CD4-positive, alpha-beta T cell treated with Interleukin-21 for 1 hour (primary cell): Measurements from ENCODE around the gene PPP2R5C.

Experiments used
- DNase-seq: peaks from one replicate; pipeline ENCODE4 v3.0.0-alpha.2; 2020

PPP2R5C gene

DNA sequence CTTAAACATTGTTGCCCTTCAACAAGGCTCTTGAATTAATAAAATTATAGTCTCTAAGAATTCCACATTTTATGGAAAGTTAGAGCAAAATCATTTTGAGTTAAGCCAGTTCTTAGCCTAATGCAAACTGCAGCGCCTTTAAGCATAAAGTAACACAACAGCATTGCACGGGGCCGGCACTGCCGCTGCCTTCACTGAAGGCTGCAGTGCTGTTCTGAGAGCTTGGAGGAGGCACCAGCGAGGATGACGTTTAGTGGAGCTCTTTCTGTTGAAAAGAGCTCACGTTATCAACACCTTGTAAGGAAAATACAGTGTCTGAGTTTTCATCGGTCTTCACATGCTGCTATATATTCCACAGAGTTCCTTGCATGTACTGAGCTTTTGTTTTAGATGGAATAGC is 164.6 kb downstream of the PPP2R5C start:
- DNase-seq = no peak

- no peak for DNase-seq
These were observed 165.1 kb downstream of the PPP2R5C start for GRCh38 chr14:101926620-101927019.

- peak; percentile 6 for DNase-seq
These were observed 166.3 kb downstream of the PPP2R5C start for GRCh38 chr14:101927859-101928258.

DNA sequence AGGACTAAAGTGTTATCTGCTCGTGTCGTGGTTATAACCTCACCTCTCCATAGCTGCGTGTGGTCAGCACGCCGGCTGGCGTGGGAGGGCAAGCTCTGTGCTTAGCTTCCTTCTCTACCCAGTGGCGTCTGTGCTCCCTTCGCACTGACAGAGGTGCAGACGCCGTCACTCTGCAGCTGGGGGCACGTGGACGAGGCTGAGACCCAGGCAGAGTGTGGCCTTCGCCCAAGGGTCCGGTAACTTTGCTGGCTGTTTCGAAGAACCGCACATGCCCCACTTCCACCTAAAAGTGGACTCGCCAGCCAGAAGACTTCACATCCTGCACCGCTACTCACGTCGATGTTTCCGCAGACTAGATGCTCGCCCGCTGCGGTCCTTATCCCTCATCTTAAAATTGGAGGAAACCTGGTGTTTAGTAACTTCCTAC is 166.9 kb downstream of the PPP2R5C start:
- no peak for DNase-seq

GRCh38 chr14:101929096-101929495 is 167.6 kb downstream of the PPP2R5C start:
- DNase-seq = no peak

- DNase-seq = no peak
These were observed 168.4 kb downstream of the PPP2R5C start for GRCh38 chr14:101929946-101930345.

GRCh38 chr14:101932673-101933072 is 171.2 kb downstream of the PPP2R5C start:
- no peak for DNase-seq

- no peak for DNase-seq
These were observed 171.7 kb downstream of the PPP2R5C start for GRCh38 chr14:101933209-101933608.

DNA sequence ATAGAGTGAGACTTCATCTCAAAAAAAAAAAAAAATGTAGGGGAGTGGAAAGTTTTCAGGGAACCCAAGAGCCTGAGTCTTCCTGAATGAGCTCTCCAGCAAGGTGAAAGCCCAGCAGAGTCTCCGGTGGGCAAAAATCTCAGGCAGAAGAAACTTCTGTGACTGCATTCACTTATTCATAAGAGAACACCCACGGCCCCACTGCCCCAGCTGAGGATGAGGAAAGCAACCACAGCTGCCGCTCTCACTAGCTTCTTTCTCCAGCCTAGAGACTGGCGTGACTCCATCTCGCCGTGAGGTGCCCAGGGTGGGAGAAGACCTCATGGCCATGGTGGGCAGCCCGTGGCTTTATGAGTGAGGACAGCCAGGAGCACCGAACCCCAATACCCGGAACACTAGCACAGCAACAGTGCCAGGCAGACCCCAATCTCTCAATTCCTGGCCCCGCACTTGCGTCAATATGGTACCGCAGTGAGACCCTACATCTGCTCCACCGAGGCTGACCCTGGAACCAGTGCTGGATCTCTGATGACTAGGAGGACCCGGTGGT is 173.2 kb downstream of the PPP2R5C start:
- no peak for DNase-seq

DNA sequence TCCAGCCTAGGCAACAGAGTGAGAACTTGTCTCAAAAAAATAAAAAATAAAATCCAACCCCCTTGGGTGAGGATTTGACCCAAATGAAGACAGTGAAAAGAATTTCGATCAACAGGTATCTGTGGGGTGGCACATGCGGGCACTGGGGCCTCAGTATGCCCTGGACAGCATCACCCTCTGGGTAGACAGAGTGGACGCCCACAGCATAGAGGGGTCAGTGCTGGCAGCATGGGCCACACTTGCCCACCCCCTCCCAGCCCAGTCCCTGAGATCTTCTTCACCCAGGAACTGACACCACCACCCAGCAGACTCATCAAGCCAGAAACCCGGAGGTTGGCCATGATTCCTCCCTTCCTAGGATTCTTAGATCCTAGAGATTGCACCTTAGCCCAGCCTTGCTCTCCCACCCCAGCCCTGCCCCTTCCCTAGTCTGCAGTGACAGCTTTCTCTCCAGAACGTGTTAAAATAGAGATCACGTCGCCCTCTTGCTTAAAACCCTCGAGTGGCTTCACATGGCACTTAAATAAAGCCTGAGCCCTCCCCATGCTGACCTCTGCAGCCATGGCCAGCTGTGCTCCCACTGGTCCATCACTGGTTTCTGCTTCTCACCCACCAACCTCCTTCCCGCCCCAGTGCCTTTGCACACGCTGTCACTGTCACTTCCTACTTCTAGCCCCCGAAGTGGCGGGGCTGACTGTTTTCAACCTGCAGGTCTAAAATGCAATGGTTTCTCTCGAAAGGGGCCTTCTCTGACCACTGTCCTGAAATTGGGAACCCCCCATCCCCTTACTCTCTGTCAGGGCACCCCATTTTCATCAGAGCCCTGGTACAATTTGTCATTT is 176.6 kb downstream of the PPP2R5C start:
- no peak for DNase-seq

DNA sequence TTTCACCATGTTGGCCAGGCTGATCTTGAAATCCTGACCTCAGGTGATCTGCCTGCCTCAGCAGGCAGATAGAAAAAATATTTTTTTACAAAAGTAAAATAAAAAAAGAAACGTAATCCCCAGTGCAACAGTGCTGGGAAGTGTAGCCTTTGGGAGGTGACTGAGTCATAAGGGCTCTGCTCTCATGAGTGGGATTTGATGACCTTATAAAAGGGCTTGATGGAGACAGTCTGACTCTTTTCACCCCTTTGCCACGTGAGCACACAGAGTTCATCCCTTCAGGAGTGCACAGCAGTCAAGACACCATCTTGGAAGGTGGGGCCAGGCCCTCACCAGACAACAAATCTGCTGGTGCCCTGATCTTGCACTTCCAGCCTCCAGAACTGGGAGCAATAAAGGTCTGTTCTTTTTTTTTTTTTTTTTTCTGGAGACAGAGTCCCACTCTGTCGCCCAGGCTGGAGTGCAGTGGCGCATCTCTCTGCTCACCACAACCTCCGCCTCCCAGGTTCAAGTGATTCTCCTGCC is 178.2 kb downstream of the PPP2R5C start:
- no peak for DNase-seq

DNA sequence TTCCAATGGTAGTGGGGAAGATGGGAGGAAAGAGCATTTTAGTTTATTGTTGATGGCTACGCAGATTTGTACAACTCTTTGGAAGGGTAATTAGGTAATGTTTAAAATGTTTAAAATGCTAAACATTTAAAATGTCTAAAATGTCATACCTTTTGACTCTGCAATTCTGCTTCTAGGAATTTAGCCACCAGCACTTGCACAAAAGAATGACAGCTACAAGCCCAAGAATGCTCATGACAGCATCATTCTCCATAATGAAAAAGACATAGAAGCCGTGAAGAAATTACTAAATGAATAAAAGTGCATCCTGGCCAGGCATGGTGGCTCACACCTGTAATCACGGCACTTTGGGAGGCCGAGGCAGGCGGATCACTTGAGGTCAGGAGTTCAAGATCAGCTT is 182.9 kb downstream of the PPP2R5C start:
- no peak for DNase-seq

DNA sequence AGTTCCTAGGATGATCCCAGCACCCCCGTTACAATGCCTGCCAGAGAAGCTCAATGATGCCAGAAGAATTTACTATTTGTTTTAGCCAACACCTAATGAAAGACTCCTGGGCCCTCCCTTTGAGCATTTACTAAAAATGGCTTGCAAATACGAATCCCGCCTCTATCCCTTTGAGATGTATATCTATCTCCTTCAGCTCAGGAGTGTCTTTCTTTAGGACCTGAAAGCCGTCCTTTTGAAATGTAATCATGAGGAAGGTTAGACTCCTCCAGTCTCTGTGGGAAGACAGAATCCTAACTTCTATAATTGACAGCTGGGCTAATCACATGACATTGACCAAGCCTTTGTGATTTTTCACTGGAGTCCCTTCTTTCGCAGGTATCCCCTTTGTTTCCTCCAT is 183.7 kb downstream of the PPP2R5C start:
- DNase-seq = no peak

DNA sequence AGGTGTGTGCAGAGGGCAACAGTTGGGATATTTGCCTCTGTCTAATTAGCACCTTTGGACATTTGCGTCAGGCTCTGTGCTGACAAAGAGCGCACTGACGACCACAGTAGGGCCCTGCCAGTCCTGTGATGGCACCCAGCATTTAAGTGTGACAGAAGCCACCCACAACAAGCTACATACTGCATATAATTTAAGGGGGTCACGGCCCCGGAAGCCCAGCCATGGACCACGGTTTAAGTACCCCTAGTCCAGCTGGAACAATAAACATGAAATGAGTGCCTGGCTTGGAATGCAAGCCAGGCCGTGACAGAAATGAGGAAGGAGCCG is 186.0 kb downstream of the PPP2R5C start:
- peak; percentile 40 for DNase-seq

DNA sequence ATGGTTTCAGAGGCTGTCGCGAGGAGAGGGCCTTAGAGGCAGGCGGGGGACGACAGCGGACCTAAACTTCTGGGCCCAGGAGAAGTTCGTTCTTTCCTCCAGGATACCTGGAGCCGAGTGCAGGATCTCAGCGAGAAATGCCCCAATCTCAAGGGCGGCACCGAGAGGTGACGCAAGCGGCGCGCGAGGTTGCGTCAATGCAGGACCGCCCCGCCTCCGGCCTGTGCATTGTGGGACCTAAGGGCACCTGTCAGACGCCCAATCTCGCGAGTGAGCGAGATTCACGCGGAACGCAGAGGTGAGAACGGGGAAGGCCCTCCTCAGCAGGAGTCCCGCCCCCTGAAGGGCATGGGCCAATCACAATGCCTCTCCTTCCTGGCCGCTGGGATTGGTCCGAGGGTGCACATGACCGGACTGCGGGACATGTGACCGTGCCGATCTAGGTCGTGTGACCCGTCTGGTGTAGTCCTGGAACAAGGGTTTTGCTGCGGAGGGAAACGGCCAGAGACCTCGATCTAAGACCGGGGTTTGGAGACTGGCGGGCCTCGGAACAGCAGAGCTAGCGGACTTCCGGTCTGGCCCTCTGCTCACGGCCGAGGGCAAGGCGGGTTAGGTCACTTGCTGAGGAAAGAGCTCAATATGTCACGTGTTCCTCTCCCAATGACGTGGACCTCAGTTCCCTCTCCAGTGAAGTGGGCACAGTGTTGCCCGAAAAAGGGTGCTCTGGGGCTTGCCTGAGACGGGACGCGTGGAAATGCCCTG is 186.6 kb downstream of the PPP2R5C start:
- peak; percentile 100 for DNase-seq

- DNase-seq = no peak
These were observed 187.2 kb downstream of the PPP2R5C start for GRCh38 chr14:101948666-101949216.

- no peak for DNase-seq
These were observed 188.6 kb downstream of the PPP2R5C start for GRCh38 chr14:101950100-101950499.

DNA sequence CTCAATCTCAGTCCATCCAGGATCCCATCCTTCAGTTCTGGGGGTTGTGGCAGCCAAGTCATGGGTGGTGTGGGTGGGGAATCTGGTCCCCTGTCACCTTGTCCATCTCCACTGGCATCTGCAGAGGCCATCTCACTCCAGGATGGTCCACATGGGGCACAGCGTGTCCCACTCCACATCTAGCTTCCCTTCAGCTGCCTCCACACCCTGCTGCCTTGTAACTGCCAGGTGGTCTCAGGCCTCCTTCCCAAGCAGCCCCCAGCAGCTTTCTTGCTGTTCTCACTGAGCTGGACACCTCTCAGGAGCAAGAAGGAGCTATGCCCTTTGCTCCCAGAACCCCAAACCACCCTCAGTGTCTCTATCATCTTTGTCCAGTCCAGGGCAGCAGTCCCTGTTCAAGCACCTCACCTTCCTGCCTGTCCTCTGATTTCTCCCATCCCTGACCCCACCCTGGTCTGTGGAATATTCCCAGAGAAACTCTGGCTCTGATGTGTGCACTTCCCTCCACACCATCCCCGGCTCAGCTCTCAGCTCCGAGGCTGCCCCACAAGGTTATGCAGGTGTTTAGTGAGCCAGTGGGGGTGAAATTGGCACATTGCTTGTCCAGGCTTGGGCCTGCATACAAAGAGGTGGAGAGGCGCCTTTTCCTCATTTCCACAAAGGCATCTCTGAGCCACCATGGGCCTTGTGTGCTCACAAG is 189.2 kb downstream of the PPP2R5C start:
- no peak for DNase-seq

DNA sequence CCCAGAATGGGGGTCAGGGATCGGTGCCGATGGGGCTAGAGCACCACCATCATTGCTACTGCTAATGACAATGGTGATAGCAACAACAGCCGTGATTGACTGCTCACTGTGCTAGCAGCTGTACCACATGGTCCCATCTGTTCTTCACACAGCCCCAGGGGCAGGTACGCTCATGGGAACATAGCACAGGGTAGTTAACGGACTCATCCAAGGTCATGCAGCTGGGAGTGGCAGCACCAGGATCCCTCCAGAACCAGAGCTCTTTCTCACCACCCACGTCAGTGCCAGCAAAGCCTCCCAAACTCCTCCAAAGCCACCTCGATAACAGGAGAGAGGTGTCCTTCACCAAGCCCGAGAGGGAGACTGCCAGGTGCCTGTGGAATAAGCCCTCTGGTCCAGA is 191.6 kb downstream of the PPP2R5C start:
- DNase-seq = no peak

GRCh38 chr14:101954501-101954900 is 193.0 kb downstream of the PPP2R5C start:
- no peak for DNase-seq

- DNase-seq = no peak
These were observed 194.2 kb downstream of the PPP2R5C start for GRCh38 chr14:101955695-101956161.

- no peak for DNase-seq
These were observed 194.8 kb downstream of the PPP2R5C start for GRCh38 chr14:101956179-101956885.
